ENCODE data around the gene HYDIN.

DNA sequence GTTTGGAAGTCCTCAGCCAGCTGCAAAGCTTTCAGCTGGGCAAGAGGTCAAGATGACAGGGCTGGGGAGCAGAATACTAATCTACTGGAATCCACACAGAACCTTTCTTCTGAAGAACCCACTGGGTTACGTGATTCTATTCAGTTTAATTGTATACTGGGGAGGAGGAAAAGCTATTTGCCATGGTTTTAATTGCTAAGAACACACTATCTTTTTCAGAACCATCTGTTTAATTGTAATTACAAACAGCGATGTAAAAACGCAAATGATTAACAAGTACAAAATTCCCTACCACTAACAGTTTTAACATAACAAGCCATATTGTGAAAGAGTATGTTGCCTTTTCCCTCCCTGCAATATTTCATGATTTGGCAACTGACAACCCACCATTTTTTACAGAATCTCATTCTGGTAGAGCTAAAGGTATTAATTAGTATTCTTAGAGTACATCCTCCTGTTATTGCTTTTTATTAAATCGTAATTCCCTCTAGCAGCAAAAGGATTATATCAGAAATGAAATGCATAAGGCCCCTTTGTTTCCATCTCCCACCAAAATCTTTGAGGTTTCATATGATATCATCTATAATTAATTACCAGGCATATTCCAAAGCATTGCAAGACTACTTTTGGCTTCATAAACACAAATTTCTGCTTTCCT is 12.1 kb downstream of the HYDIN start:
- TF ChIP-seq POLR2AphosphoS5 (IDR thresholded peaks at IDR 0.05; ENCODE audit: low read depth, low read length) (no peak), POLR2A (IDR thresholded peaks at IDR 0.05; ENCODE audit: low read depth, low read length) (no peak), TAF1 (IDR thresholded peaks at IDR 0.05; ENCODE audit: low read depth, low read length) (no peak), SPI1 (IDR thresholded peaks at IDR 0.05; ENCODE audit: low read depth, low read length) (no peak)

Data from GM12891 (cell line).